ENCODE data around the gene HDDC3. TPM values are rescaled to one million over a fixed set of nuclear protein-coding genes. Genes with fewer than 3 reads are reported as not detected.

HDDC3 gene
- total RNA-seq, 1 experiment from 2014 or later: 5.3 TPM

DNA sequence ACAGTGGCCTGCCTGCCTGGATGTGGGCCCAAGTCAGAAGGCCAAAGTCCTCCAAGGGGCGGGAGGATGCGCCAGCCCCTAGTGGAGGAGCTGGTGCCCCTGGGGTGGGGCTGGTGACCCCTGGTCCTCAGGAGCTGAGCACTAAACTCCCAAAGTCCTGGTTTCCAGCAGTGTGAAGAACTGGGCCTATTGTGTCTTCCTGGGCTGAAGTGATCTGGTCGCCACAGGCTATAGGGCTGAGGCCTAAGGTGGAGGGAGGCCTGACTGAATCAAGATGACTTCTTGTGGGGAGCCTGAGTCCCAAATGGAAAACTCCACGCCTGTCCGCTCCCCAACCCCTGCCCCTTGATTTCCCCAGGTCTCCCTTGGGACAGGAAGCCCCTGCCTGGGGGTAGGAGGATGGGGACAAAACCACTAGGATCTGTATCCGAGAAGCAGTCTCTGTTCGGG is 48.8 kb downstream of the HDDC3 start:
- in situ Hi-C loops (cut with HindIII; ENCODE audit: low pct_unique_long_range_greater_than_20kb, low sequenced_read_pairs) (no loop called here), intact Hi-C loops (cut with micrococcal nuclease; ENCODE audit: unreplicated experiment) (no loop called here)
- H3K27me3 ChIP-seq (ENCODE audit: control insufficient read depth, insufficient read depth, low read length): no peaks in the 10 kb centered on the region
- H3K27ac ChIP-seq (ENCODE audit: low read length): no peak overlapping the region
- ChIA-PET POLR2A (no interaction called here), CTCF (interaction anchor here (0.5 kb wide), 1 partner anchor 14 kb away, joined by 4 read pairs; no protein-coding TSS in a partner anchor)
- DNase-seq (ENCODE audit: low read depth, low spot score) (no peak), ATAC-seq (no peak)
- H3K36me3 ChIP-seq (ENCODE audit: control insufficient read depth, insufficient read depth, low read length): peaks cover 2% of the 10 kb centered on the region; the same call in 1 of the 2 replicates
- no peaks in the 10 kb centered on the region for H3K9me3 ChIP-seq (ENCODE audit: control insufficient read depth, insufficient read depth, low read depth, low read length)
- H3K4me1 ChIP-seq (ENCODE audit: control insufficient read depth, insufficient read depth, low read length): no peaks in the 10 kb centered on the region
- no TSS peak for BruUV-seq (replicated peaks)
- no peak for TF ChIP-seq SIN3A (IDR thresholded peaks at IDR 0.05; ENCODE audit: borderline replicate concordance, insufficient read depth, low read depth, low read length)
- no peak for TF ChIP-seq REST (IDR thresholded peaks at IDR 0.05; ENCODE audit: insufficient read depth in 1 of 2, low read depth in 2 of 2, low read length in 1 of 2)
- TF ChIP-seq TCF7L2 (IDR thresholded peaks at IDR 0.05; ENCODE audit: low read depth, low read length): no peak
- H3K4me3 ChIP-seq (ENCODE audit: low read depth in 2 of 2, low read length in 2 of 2): no peak overlapping the region

DNA sequence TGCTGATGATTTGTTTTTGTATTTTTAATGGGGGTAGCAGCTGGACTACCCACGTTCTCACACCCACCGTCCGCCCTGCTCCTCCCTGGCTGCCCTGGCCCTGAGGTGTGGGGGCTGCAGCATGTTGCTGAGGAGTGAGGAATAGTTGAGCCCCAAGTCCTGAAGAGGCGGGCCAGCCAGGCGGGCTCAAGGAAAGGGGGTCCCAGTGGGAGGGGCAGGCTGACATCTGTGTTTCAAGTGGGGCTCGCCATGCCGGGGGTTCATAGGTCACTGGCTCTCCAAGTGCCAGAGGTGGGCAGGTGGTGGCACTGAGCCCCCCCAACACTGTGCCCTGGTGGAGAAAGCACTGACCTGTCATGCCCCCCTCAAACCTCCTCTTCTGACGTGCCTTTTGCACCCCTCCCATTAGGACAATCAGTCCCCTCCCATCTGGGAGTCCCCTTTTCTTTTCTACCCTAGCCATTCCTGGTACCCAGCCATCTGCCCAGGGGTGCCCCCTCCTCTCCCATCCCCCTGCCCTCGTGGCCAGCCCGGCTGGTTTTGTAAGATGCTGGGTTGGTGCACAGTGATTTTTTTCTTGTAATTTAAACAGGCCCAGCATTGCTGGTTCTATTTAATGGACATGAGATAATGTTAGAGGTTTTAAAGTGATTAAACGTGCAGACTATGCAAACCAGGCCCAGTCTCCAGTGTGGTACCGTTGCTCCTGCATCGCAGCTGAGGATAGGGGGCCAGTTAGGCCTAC is 49.4 kb downstream of the HDDC3 start:
- Histone ChIP-seq H3K9me3 (ENCODE audit: control insufficient read depth, insufficient read depth, low read depth, low read length) (no peaks in the 10 kb centered on the region), H3K27me3 (ENCODE audit: control insufficient read depth, insufficient read depth, low read length) (no peaks in the 10 kb centered on the region), H3K27ac (ENCODE audit: low read length) (no peak overlapping the region), H3K36me3 (ENCODE audit: control insufficient read depth, insufficient read depth, low read length) (peaks cover 3% of the 10 kb centered on the region; the same call in 1 of the 2 replicates), H3K4me3 (ENCODE audit: low read depth in 2 of 2, low read length in 2 of 2) (no peak overlapping the region), H3K4me1 (ENCODE audit: control insufficient read depth, insufficient read depth, low read length) (no peaks in the 10 kb centered on the region)
- TF ChIP-seq REST (IDR thresholded peaks at IDR 0.05; ENCODE audit: insufficient read depth in 1 of 2, low read depth in 2 of 2, low read length in 1 of 2) (no peak), POLR2AphosphoS5 (IDR thresholded peaks at IDR 0.05; ENCODE audit: low read depth, low read length) (no peak), CTCF (IDR thresholded peaks at IDR 0.05) (no peak), SIN3A (IDR thresholded peaks at IDR 0.05; ENCODE audit: borderline replicate concordance, insufficient read depth, low read depth, low read length) (no peak), TCF7L2 (IDR thresholded peaks at IDR 0.05; ENCODE audit: low read depth, low read length) (no peak)
- ChIA-PET POLR2A (no interaction called here), CTCF (interaction anchor here (0.5 kb wide), 1 partner anchor 14 kb away, joined by 4 read pairs; no protein-coding TSS in a partner anchor)
- intact Hi-C loops (cut with micrococcal nuclease; ENCODE audit: unreplicated experiment) (no loop called here), in situ Hi-C loops (cut with HindIII; ENCODE audit: low pct_unique_long_range_greater_than_20kb, low sequenced_read_pairs) (no loop called here)
- no peak for DNase-seq (ENCODE audit: low read depth, low spot score)
- ATAC-seq: no peak
- BruUV-seq (replicated peaks): no TSS peak
